OCI-LY1 (cell line): ENCODE results near the gene RAB30.

ENCODE experiments used
- H2AFZ ChIP-seq: fragments of 200-600 bp; sonication (generic), shearing (Covaris generic); 2 replicates; pipeline ENCODE4 v1.6.0; 2014; ENCODE audit warnings: antibody characterized with exemption, mild to moderate bottlenecking, low read length
- H3F3A ChIP-seq: fragments of 200-600 bp; sonication (generic), shearing (Covaris generic); 2 replicates; pipeline ENCODE4 v1.6.0; 2014; ENCODE audit warnings: mild to moderate bottlenecking, antibody characterized with exemption, low read length, moderate library complexity; ENCODE audit not compliant: insufficient read depth
- H3K27ac ChIP-seq: fragments of 200-600 bp; sonication (generic); 2 replicates; pipeline ENCODE4 v1.5.1; 2014; ENCODE audit warnings: low read length, mixed run types, mild to moderate bottlenecking, low read depth; ENCODE audit not compliant: poor library complexity, severe bottlenecking
- H3K27me3 ChIP-seq: fragments of 200-600 bp; sonication (generic); 2 replicates; pipeline ENCODE4 v1.6.0; 2014; ENCODE audit warnings: antibody characterized with exemption, mild to moderate bottlenecking, low read length, moderate library complexity; ENCODE audit not compliant: insufficient read depth
- H3K36me3 ChIP-seq: fragments of 200-600 bp; sonication (generic); 2 replicates; pipeline ENCODE4 v1.6.1; 2014; ENCODE audit warnings: mild to moderate bottlenecking, antibody characterized with exemption, low read length, moderate library complexity, mixed read lengths; ENCODE audit not compliant: insufficient read depth
- H3K4me1 ChIP-seq: fragments of 200-600 bp; sonication (generic); 2 replicates; pipeline ENCODE4 v1.5.1; 2014; ENCODE audit warnings: mild to moderate bottlenecking, low read length, moderate library complexity; ENCODE audit not compliant: insufficient read depth, severe bottlenecking
- H3K4me2 ChIP-seq: fragments of 200-600 bp; sonication (generic), shearing (Covaris generic); 2 replicates; pipeline ENCODE4 v1.6.1; 2014; ENCODE audit warnings: low read length
- H3K4me3 ChIP-seq: fragments of 200-600 bp; sonication (generic); 2 replicates; pipeline ENCODE4 v1.5.1; 2014; ENCODE audit warnings: low read length, low read depth, mild to moderate bottlenecking, mixed read lengths; ENCODE audit not compliant: poor library complexity, severe bottlenecking
- H3K79me2 ChIP-seq: fragments of 200-600 bp; shearing (Covaris generic); 2 replicates; pipeline ENCODE4 v1.6.1; 2016; ENCODE audit warnings: mixed run types, low read length, mixed read lengths; ENCODE audit not compliant: insufficient read depth
- H3K9ac ChIP-seq: fragments of 200-600 bp; sonication (generic), shearing (Covaris generic); 2 replicates; pipeline ENCODE4 v1.6.1; 2014; ENCODE audit warnings: mild to moderate bottlenecking, low read length, mixed read lengths
- H3K9me2 ChIP-seq: fragments of 200-600 bp; sonication (generic), shearing (Covaris generic); 2 replicates; pipeline ENCODE4 v1.6.1; 2014; ENCODE audit warnings: low read depth, mild to moderate bottlenecking, low read length, mixed read lengths
- H3K9me3 ChIP-seq: fragments of 200-600 bp; shearing (Covaris generic); 2 replicates; pipeline ENCODE4 v1.6.1; 2014; ENCODE audit warnings: low read length, mixed read lengths
- H4K20me1 ChIP-seq: fragments of 200-600 bp; sonication (generic), shearing (Covaris generic); 2 replicates; pipeline ENCODE4 v1.6.0; 2016; ENCODE audit warnings: mild to moderate bottlenecking, low read length; ENCODE audit not compliant: insufficient read depth
- EZH2 ChIP-seq: fragments of 200-600 bp; sonication (generic), shearing (Covaris generic); IDR thresholded peaks from 2 replicates; pipeline ENCODE4 v1.8.0; 2017; ENCODE audit warnings: borderline replicate concordance, mixed run types, mild to moderate bottlenecking, antibody characterized with exemption, low read length, moderate library complexity, mixed read lengths
- TF ChIP-seq, protein P1 (sequence below): fragments of 200-600 bp; sonication (generic), shearing (Covaris generic); IDR thresholded peaks from 2 replicates; pipeline ENCODE4 v1.5.1; 2017; ENCODE audit warnings: mild to moderate bottlenecking, antibody characterized with exemption, low read length, moderate library complexity, mixed read lengths

Gene RAB30

DNA sequence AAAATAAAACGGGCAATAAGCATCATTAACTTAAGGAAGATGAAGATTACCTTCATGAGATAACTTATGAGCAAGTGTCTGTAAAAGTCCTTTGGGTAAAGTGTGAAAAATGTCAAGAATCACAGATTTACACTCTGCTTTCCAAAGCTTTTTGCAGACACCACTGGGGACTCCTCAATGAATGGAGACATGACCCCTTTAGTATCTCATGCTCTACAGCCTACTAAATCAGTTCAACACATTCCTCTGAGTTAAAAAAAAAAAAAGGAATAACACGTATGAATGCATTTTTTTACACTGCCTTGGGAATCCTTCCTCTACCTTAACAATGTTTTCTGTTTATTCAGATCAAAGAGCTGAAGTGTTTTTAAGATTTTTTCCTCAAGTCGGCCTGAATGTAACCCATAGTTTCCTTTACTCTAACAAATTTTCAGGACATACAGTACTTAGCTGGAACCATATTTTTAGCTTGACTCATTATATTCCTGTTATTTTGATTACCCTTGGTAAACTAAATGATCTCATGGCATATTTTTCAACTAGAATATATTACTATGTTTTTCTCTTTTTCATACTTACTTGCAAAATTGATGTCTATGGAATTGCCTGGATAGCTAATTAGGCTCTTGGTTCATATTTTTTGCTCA is 25.9 kb upstream of the RAB30 start:
- Histone ChIP-seq H3K4me2 (no peak overlapping the region), H3K36me3 (no peaks in the 10 kb centered on the region), H3K79me2 (no peaks in the 10 kb centered on the region), H3K9me3 (no peaks in the 10 kb centered on the region), H3K4me3 (no peak overlapping the region), H2AFZ (no peak overlapping the region), H3K9ac (no peak overlapping the region), H3K9me2 (no peaks in the 10 kb centered on the region), H3F3A (no peaks in the 10 kb centered on the region), H4K20me1 (no peaks in the 10 kb centered on the region), H3K27ac (no peak overlapping the region), H3K4me1 (peaks cover 3% of the 10 kb centered on the region), H3K27me3 (no peaks in the 10 kb centered on the region)
- no peak for TF ChIP-seq EZH2
- TF ChIP-seq, protein P1, sequence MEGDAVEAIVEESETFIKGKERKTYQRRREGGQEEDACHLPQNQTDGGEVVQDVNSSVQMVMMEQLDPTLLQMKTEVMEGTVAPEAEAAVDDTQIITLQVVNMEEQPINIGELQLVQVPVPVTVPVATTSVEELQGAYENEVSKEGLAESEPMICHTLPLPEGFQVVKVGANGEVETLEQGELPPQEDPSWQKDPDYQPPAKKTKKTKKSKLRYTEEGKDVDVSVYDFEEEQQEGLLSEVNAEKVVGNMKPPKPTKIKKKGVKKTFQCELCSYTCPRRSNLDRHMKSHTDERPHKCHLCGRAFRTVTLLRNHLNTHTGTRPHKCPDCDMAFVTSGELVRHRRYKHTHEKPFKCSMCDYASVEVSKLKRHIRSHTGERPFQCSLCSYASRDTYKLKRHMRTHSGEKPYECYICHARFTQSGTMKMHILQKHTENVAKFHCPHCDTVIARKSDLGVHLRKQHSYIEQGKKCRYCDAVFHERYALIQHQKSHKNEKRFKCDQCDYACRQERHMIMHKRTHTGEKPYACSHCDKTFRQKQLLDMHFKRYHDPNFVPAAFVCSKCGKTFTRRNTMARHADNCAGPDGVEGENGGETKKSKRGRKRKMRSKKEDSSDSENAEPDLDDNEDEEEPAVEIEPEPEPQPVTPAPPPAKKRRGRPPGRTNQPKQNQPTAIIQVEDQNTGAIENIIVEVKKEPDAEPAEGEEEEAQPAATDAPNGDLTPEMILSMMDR, result no peak

DNA sequence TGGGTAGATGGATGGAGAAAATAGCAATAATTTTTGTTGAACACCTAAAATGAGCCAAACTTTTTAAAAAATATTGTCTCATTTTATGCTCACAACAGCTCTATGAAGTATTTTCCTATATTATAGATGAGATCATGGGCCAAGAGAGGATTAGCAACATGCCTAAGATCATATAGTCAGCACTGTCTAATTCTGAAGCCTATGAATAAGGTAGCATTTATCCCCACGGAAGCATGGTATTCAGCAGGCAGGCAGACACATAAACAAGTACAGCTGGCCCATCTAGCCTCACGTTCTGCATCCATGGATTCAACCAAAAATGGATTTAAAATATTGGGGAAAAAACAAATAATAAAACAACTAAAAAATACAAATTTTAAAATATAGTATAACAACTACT is 21.9 kb upstream of the RAB30 start:
- Histone ChIP-seq H3K9me3 (no peaks in the 10 kb centered on the region), H3K9me2 (no peaks in the 10 kb centered on the region), H3K27ac (no peak overlapping the region), H3K4me2 (no peak overlapping the region), H3K27me3 (no peaks in the 10 kb centered on the region), H2AFZ (no peak overlapping the region), H3K4me1 (no peaks in the 10 kb centered on the region), H3K36me3 (no peaks in the 10 kb centered on the region), H3K9ac (no peak overlapping the region), H3K79me2 (no peaks in the 10 kb centered on the region), H3F3A (no peaks in the 10 kb centered on the region), H3K4me3 (no peak overlapping the region), H4K20me1 (no peaks in the 10 kb centered on the region)
- TF ChIP-seq EZH2, result no peak

DNA sequence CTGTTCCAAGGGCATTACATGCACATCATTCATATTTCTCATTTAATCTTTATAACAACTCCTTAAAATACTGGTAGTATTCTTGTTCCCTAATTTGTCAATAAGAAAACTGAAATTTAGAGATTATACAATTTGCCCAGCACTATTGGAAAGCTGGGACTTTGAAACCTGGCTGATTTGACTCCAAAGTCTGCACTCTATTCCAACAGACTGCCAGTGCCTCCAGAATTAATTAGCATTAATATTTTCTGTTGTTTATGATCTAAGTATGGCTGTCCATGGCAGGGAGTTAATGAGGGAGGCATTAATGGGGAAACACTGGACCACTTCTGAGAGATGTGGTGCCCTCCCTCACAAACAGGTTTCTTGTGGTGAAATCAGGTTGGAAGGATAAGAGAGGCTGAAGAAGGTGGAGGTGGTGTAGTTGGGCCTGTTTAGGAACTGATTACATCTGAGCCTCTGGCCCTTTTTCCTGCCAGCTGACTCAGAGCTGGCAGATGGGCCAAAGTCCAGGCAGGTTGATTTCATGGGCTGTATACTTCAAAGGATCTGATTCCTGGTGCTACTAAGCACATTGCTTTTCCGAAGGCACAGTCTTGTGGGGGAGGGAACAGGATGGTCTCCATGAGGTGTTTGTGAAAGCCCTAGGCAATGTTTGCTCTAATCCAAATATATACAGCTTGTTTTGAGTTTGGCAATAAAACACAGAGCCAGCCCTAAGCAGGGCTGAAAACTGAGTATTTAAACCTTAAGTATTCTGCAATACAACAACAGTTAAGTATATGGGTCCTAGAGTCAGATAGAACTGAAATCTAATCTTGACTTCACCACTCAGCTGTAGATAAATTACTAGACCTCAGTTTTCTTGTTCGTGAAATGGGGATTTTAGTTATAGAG is 21.0 kb upstream of the RAB30 start:
- Histone ChIP-seq H3K4me2 (no peak overlapping the region), H3K79me2 (no peaks in the 10 kb centered on the region), H2AFZ (no peak overlapping the region), H4K20me1 (no peaks in the 10 kb centered on the region), H3K9me3 (no peaks in the 10 kb centered on the region), H3K9me2 (no peaks in the 10 kb centered on the region), H3K9ac (no peak overlapping the region), H3F3A (no peaks in the 10 kb centered on the region), H3K27me3 (no peaks in the 10 kb centered on the region), H3K4me3 (no peak overlapping the region), H3K4me1 (no peaks in the 10 kb centered on the region), H3K36me3 (no peaks in the 10 kb centered on the region), H3K27ac (no peak overlapping the region)
- TF ChIP-seq EZH2, result no peak
- TF ChIP-seq, protein P1, result no peak
